ENCODE data around the gene METAP2.

The METAP2 gene

GRCh38 chr12:95541436-95541835, 67.5 kb downstream of the METAP2 start:
- Histone ChIP-seq H3K4me3 (ENCODE audit: low read depth in 1 of 2, low read length in 1 of 2) (no peak overlapping the region), H3K27me3 (peaks cover 18% of the 10 kb centered on the region), H3K9me3 (no peaks in the 10 kb centered on the region), H3K4me1 (ENCODE audit: control insufficient read depth in 1 of 2, insufficient read depth in 1 of 2, low read depth in 1 of 2, low read length in 1 of 2) (no peaks in the 10 kb centered on the region), H3K27ac (no peak overlapping the region), H3K36me3 (no peaks in the 10 kb centered on the region)
- TF ChIP-seq CTCF (IDR thresholded peaks at IDR 0.05): no peak

- Histone ChIP-seq H3K9me3 (no peaks in the 10 kb centered on the region), H3K4me1 (ENCODE audit: control insufficient read depth in 1 of 2, insufficient read depth in 1 of 2, low read depth in 1 of 2, low read length in 1 of 2) (peaks cover 6 to 9% of the 10 kb centered on the region in 2 experiments), H3K27me3 (peaks cover 37% of the 10 kb centered on the region), H3K36me3 (no peaks in the 10 kb centered on the region), H3K27ac (no peak overlapping the region), H3K4me3 (ENCODE audit: low read depth in 1 of 2, low read length in 1 of 2) (no peak overlapping the region)
- TF ChIP-seq CTCF (IDR thresholded peaks at IDR 0.05): no peak
Measured at GRCh38 chr12:95543305-95543704, 69.4 kb downstream of the METAP2 start.

GRCh38 chr12:95544756-95545155, 70.8 kb downstream of the METAP2 start:
- peaks cover 9 to 15% of the 10 kb centered on the region in 2 experiments for H3K4me1 ChIP-seq (ENCODE audit: control insufficient read depth in 1 of 2, insufficient read depth in 1 of 2, low read depth in 1 of 2, low read length in 1 of 2)
- no peak overlapping the region for H3K27ac ChIP-seq
- H3K27me3 ChIP-seq: peaks cover 52% of the 10 kb centered on the region
- H3K9me3 ChIP-seq: peaks cover 11% of the 10 kb centered on the region
- H3K36me3 ChIP-seq: no peaks in the 10 kb centered on the region
- H3K4me3 ChIP-seq (ENCODE audit: low read depth in 1 of 2, low read length in 1 of 2): no peak overlapping the region
- TF ChIP-seq CTCF (IDR thresholded peaks at IDR 0.05): no peak

GRCh38 chr12:95545303-95545702, 71.4 kb downstream of the METAP2 start:
- TF ChIP-seq CTCF (IDR thresholded peaks at IDR 0.05): no peak

GRCh38 chr12:95545731-95546490, 72.0 kb downstream of the METAP2 start:
- TF ChIP-seq CTCF (IDR thresholded peaks at IDR 0.05): no peak
- H3K9me3 ChIP-seq: peaks cover 12% of the 10 kb centered on the region
- peaks cover 63% of the 10 kb centered on the region for H3K27me3 ChIP-seq
- peaks cover 9 to 15% of the 10 kb centered on the region in 2 experiments for H3K4me1 ChIP-seq (ENCODE audit: control insufficient read depth in 1 of 2, insufficient read depth in 1 of 2, low read depth in 1 of 2, low read length in 1 of 2)
- no peak overlapping the region for H3K4me3 ChIP-seq (ENCODE audit: low read depth in 1 of 2, low read length in 1 of 2)
- H3K27ac ChIP-seq: no peak overlapping the region
- H3K36me3 ChIP-seq: no peaks in the 10 kb centered on the region

More at GRCh38 chr12:95545303-95545702, 71.4 kb downstream of the METAP2 start:
- peaks cover 57% of the 10 kb centered on the region for H3K27me3 ChIP-seq
- H3K27ac ChIP-seq: no peak overlapping the region
- no peak overlapping the region for H3K4me3 ChIP-seq (ENCODE audit: low read depth in 1 of 2, low read length in 1 of 2)
- peaks cover 12% of the 10 kb centered on the region for H3K9me3 ChIP-seq
- peaks cover 9 to 15% of the 10 kb centered on the region in 2 experiments for H3K4me1 ChIP-seq (ENCODE audit: control insufficient read depth in 1 of 2, insufficient read depth in 1 of 2, low read depth in 1 of 2, low read length in 1 of 2)
- no peaks in the 10 kb centered on the region for H3K36me3 ChIP-seq
